HG03103 (cell line): ENCODE results near the gene NUP42.
"Not testable (repeated sequence)": the region's sequence is repeated elsewhere in the genome, so short reads cannot be mapped to it uniquely, and the experiment has no call there.

Experiments
- ATAC-seq: cut with Tn5 transposase; IDR thresholded peaks from one replicate; pipeline ENCODE4 v1.9.1; 2021; ENCODE audit warnings: low read depth; ENCODE audit not compliant: unreplicated experiment

NUP42 gene, protein sequence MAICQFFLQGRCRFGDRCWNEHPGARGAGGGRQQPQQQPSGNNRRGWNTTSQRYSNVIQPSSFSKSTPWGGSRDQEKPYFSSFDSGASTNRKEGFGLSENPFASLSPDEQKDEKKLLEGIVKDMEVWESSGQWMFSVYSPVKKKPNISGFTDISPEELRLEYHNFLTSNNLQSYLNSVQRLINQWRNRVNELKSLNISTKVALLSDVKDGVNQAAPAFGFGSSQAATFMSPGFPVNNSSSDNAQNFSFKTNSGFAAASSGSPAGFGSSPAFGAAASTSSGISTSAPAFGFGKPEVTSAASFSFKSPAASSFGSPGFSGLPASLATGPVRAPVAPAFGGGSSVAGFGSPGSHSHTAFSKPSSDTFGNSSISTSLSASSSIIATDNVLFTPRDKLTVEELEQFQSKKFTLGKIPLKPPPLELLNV

DNA sequence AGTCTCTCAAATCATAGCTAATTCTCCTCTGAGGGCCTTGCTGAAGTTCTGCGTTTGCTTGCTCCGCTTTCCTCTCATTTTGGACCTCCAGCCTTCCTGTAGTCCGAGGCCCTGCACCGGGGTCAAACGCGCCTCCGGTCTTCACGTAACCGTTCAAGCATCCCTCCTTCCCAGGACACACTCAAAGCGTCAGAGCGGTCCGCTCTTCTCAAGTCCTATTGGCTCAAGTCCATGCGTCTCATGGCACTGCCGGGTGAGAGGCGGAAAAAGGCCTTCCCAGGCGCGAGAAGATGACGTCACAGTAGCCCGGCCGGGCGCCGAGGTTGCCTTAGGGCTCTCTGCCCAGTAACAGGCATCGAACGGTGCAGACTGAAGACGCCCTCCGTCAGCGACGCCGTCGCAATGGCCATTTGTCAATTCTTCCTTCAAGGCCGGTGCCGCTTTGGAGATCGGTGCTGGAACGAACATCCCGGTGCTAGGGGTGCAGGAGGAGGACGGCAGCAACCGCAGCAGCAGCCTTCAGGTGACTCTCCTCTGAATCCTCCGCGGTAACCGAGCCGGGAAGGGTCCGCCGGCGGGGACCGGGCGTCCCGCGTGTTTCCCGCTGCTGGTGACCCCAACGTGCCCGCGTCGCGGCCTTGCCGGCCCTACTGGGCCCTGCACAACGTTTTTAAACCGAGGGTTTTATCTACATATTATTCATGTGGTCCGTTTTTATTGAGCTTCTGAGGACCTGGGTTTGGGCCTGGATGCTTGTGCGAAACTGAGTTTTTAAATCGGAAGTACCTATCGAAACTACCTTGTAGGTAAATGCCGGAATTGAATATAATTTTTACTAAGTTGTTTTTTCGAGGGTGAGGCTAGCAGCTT lies at the start of gene NUP42:
NUP42 (plus strand) TSS at position 365 of the 870 bp plus-strand sequence; CDS start at position 403, 38 bp downstream.
- ATAC-seq: peak; percentile 93

DNA sequence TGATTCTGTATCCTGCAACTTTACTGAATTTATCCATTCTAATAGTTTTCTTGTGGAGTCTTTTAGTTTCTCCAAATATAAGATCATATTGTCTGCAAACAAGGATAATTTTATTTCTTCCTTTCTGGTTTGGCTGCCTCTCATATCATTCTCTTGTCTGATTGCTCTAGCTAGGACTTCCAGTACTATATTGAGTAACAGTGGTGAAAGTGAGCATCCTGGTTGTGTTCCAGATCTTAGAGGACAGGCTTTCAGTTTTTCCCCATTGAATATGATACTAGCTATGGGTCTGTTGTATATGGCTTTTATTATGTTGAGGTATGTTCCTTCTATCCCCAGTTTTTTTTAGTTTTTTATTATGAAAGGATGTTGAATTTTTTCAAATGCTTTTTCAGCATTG lies 48.1 kb upstream of the NUP42 start:
- no peak for ATAC-seq

DNA sequence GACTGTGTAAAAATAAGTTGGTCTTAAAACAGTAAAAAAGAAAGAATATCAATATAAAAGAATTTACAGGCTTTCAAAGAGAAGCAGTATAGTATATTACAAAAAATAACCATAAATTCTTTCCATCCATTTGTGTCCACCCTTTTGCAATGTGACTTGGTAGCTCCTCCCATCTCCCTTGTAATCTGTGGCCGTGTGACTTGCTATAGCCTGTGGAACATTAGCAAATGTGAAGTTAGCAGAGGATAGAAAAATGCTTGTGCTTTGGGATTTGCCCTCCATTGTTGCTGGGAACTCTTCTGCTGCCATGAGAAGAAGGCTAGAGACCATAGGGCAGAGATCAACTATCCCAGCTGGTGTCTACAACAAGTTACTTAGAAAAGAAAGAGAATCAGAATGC lies 46.1 kb upstream of the NUP42 start:
- ATAC-seq: no peak

DNA sequence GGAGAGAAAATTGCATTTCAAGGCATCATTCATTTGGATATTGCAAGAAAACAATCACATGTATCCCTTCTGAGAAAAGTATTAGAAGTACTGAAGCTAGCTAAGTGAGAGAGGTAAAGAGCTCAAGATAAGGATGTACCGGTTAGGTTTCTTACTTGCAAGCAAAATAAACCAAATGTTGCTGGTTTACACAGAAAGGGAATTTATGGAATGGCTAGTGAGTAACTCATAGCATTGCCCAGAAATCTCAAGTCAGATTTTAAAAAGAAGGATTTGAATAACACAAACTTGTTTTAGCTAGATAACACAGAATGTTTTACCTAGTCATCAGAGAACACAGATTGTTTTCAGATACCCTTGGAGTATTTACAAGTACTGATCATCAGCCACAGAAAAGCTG lies 45.6 kb upstream of the NUP42 start:
- no peak for ATAC-seq

DNA sequence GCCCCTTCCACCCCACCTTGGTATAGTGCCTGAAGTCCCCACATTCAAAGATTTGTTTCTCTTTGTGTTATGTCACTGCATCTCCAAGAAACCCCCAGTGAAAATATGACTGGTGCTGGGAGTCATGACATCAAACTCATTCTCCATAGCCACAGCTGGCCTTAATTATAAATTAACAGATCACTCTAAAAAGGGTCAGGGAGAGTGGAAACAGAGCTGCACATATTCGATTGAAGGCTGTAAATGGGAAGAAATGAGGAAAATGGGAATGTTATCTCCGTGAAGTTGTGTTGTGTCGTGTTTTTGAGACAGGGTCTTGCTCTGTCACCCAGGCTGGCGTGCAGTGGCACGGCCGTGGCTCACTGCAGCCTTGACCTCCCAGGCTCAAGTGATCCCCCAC lies 24.2 kb upstream of the NUP42 start:
- ATAC-seq: no peak

DNA sequence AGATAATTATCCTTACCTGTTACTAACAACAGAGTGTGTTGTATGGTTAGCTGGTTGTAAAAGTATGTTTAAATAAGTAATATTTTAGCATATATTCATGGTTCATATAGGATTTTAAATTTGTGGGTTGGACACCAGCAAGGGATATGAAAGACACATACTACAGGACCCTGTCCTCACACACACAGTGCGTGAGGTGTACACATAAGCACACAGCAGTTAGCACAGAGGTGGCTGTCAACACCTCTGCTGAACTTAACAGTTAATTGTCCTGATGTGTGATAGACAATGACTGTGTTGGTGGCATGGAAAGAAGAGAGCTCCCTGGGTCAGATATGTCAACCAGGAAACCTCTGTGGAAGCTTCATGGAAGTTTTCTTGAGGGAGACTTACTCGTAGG lies 23.3 kb upstream of the NUP42 start:
- no peak for ATAC-seq

DNA sequence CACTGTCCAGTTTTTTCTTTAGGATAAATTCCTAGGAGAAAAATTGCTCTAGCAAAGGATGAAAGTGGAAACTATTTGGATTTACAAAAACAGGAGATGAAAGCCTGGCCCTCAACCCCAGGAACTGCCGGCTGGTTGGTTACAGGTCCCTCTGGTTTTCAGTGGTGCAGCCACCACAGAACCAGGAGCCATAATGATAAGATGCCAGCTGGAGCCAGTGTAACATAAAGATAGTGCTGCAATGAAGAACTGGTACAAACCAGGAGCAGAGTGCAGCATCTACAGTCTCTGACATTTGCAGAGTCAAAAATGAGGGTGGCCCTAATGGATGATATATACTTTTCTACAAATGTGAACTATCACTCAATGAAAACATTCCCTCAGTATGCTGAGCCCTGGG lies 20.4 kb upstream of the NUP42 start:
- ATAC-seq: no peak

DNA sequence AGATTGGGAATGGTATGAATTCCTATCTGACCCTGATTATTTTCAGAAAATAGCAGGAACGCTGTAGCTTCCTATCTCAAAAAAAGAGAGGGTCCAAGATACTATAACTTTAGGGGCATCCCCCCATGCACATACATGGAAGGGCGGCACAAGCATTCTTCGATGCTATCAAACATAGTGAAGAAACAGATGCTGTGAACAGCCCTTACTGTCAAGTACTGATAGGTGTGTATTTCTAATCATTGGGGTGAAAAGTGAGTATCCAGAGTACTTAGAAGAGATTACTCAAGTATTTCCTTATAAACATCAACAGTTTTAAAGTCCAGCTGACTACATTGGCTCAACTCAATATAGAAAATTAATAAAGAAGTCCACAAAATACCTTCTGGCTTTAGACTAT lies 17.0 kb upstream of the NUP42 start:
- ATAC-seq: no peak

DNA sequence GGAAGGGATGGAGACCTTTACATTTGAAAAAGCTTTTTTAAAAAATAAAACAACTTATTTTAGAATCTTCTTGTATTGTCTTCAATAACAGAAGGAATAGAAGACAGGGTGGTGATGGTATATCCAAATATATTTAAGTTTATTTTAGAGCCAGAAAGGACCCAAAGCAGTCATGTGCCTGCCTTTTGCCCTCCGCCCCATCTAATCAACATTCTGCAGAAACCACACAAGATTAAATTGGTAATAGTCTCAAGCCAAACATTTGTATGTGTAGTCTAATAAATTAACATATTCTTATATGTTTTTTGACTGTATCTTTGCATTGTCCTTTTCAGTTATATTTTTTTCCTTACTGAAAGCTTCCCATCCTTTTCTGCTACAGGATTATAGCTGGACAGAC lies 16.5 kb upstream of the NUP42 start:
- ATAC-seq: no peak

DNA sequence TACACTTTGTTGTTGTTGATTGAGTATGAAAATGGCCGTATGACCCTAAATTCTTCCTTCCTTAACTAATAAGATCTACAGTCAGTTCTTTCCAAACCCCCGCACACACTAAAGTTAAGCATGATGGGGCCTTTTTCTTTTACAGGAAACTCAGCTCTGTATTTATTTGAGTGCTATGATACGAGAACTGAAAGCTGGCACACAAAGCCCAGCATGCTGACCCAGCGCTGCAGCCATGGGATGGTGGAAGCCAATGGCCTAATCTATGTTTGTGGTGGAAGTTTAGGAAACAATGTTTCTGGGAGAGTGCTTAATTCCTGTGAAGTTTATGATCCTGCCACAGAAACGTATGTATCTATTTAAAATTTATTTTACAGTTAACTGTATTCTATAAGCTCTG lies 14.2 kb upstream of the NUP42 start:
- ATAC-seq: no peak

DNA sequence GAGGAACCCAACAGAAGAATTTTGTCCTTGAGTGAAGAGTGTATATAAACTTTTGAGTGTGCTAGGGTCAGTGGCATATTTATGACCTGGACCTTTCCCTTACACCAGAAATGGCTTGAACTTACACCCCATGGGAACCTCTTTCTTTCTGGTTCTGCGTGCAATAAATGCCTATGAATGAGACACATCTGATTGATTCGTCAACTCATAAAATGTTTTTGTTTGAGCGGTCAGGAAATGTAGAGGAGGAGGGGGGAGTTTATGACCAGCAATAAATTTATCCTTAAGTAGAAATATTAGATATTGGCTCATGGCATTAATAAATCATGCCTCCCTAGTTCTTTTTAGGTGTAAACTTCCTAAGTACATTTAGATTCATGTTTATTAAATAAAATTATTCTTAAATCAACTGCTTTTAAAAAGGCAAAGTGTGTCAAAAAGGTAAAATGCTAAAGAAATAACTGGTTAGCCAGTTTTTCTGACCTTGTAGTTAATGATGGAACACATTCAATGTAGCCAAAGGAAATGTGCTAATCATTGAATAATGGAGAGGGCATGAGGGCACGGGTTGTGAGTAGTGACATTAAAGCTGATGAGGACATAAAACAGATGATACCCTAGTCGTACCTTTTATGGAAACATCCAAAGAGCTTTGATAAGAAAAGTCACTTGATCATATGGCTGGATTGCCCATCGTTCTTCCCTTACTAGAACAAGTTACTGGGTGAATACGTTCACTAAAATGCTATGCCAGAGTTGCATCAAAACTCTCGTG lies 13.6 kb upstream of the NUP42 start:
- no peak for ATAC-seq

DNA sequence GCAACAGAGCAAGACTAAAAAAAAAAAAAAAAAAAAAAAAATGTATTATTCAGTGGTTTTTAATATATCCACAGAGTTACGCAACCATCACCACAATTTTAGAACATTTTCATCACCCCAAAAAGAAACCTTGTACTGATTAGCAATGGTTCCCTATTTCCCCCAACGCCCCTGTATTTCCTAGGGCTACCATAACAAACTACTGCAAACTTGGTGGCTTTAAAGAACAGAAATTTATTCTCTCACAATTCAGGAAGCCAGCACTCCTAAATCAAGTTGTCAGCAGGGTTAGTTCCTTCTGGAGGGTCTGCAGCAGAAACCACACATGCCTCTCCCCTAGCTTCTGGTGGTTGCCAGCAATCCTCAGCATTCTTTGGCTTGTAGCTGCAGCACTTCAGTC lies 5.9 kb upstream of the NUP42 start:
- ATAC-seq: no peak

DNA sequence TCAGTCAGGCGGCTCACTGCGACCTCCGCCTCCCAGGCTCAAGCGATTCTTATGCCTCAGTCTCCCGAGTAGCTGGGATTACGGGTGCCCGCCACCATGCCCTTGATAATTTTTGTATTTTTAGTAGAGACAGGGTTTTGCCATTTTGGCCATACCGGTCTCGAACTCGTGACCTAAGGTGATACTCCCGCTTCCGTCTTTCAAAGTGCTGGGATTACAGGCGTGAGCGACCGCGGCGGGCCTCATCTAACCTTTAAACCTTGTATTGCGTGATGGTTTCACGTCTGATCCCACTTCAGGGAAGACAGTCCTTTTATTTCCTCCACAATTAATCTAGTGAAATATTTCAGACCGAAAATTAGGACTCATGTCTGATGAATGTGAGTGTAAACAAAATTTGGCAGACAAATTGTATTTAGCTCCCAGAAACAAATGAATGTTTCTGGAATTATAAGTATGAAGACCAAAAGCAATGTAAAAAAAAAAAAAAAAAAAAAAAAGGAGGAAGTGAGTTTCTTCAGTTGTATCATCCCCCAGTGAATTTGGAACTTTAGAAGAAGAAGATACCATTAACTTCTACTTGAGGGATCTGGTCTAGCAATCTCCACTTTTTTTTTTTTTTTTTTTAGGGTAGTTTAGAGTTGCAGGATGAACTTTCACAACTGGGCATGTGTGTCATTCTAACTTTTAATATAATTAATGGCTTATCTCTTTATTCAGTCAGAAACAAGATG lies 1.6 kb downstream of the NUP42 start:
- no peak for ATAC-seq

DNA sequence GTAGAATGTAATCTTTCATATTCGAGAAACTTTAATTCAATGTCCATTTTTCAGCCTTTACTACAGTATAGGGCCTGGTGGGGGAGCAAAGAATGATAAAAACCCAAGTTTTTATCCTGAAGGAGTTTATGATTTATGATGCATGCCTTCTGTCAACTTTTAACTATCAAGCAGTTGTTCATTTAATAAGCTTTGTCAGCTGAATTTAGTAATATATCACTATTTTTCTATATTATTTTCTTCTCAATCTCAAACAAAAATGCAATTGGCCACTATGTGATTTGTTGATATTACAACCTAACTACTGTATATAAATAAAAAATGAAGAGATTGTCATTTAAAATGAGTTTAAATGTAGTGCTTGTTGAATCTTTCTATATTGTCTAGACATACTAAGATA lies 2.4 kb downstream of the NUP42 start:
- no peak for ATAC-seq

DNA sequence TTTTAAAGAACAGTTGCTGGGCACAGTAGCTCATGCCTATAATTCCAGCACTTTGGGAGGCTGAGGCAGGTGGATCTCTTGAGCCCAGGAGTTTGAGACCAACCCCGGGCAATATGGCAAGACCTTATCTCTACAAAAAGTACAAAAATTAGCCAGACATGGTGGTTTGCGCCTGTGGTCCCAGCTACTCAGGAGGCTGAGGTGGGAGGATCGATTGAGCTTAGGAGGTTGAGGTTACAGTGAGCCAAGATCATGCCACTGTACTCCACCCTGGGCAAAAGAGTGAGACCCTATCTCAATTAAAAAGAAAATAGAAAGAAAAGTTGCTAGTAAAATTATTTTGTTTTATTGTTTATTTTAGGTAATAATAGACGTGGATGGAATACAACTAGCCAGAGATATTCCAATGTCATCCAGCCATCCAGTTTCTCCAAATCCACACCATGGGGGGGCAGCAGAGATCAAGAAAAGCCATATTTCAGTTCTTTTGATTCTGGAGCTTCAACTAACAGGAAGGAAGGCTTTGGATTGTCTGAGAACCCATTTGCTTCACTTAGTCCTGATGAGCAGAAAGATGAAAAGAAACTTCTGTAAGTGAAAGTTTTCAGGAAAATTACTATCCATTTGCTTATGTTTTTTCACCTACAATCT lies 3.0 kb downstream of the NUP42 start:
- ATAC-seq: no peak

DNA sequence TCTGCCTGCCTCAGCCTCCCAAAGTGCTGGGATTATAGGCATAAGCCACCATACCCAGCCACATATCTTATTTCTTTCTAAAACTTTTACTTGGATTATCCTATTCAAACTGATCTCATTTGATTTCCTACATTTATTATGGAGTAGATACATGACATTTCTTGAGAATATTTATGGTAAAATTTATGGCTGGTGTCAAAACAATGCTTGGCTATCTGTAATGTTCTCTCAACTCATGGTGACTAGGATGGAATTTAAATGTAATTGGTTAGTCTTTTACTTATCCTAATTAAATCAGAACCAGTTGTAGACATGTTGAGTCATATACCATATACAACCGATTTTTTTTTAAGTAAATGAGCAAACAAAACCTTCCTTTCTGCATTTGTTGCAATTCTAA lies 4.1 kb downstream of the NUP42 start:
- no peak for ATAC-seq

DNA sequence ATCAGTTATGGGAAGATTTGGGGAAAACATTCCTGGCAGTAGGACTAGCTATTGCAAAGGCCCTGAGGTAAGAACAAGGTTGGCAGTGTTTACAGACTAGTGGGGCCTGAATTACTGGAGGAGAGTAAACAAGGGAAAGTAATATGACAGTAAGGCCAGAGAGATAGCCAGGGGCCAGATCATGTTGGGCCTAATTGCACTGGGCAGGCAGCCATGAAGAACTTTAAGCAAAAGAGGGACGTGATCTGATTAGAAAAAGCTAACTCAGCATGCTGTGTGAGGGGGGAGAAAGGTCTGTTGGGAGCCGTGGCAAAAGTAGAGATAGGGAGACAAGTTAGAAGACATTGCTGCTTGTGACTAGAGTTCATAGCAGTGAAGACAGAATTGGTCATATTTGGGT lies 9.2 kb downstream of the NUP42 start:
- no peak for ATAC-seq

DNA sequence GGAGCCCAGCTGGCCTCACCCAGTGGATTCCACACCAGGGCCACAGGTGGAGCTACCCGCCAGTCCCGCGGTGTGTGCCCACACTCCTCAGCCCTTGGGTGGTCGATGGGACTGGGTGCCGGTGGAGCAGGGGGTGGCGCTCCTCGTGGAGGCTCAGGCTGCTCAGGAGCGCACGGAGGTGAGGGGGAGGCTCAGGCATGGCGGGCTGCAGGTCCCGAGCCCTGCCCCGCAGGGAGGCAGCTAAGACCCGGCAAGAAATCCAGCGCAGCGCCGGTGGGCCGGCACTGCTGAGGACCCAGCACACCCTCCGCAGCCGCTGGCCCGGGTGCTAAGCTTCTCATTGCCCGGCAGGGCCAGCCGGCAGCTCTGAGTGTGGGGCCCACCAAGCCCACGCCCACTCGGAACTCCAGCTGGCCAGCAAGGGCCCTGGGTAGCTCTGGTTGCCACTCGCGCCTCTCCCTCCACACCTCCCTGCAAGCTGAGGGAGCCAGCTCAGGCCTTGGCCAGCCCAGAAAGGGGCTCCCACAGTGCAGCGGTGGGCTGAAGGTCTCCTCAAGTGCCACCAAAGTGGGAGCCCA lies 11.9 kb downstream of the NUP42 start:
- ATAC-seq: not testable (repeated sequence)

DNA sequence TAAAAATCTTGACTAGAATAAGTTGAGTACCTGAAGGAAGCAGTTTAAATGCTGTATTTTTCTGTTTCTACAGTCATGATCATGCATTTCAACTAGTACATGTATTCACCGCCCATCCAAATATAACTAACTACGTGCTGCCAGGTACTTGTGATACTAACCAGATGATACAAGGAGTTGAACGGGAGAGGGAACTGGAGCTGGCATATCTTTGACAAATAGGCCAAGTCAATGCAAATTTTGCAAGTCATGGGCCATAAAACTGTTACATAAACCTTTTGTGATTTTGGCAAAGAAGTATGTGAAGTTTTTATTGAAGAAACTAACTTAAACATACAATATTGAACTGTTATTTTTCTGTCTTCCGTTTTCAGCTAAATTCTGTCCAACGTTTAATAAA lies 14.5 kb downstream of the NUP42 start:
- no peak for ATAC-seq

DNA sequence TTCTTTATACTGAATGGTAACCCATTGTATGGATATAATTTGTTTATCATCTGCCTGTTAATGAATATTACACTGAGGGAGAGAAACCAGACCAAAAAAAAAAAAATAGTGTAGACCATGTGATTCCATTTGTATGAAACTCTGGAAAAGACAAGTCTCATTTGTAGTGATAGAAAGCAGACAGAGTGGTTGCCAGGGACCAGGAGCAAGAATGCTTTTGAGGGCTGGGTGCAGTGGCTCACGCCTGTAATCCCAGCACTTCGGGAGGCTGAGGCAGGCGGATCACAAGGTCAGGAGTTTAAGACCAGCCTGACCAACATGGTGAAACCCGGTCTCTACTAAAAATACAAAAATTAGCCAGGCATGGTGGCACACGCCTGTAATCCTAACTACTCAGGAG lies 15.9 kb downstream of the NUP42 start:
- not testable (repeated sequence) for ATAC-seq
